Stimulated activated CD4-positive, alpha-beta T cell treated with anti-CD3 and anti-CD28 coated beads, TNF-alpha, amount 100 ng/mL, for 1 hour (primary cell): ENCODE results near the gene RNU4-1.
A peak's percentile ranks its signal among the peaks of the same experiment; 100 is the strongest.

Experiments
- DNase-seq, 3 donors: peaks; one replicate each; pipeline ENCODE4 v3.0.0-alpha.2; 2020; ENCODE audit warnings: low read depth in 3 of 3, low spot score in 1 of 3

The RNU4-1 gene

DNA sequence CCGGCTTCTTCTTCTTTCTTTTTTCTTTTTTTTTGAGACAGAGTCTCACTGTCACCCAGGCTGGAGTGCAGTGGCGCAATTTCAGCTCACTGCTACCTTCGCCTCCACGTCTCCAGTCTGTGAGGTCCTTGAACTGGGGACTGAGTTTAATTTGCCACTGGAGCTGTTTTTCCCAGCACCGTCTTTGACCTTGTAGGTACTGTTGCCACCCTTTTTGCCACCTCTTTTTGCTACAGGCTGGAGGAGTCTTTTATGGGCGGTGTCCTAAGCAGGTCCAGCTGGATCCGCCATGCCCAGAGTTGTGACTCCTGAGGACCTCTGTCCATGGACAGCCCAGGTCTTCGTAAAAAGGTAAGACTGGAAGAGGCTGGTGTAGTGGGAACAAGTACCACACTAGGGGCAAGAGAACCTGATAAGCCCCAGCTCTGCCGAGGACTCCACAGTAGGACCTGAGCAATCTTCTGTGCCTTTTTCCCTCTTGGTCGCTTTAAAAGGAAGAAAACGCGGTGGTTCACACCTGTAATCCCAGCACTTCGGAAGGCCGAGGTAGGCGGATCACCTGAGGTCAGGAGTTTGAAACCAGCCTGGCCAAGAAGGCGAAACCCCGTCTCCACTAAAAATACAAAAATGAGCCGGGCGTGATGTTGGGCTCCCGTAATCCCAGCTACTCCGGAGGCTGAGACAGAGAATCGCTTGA, 2.3 kb downstream of the RNU4-1 start:
- DNase-seq = peak in 1 of 3 donors; percentile 10

DNA sequence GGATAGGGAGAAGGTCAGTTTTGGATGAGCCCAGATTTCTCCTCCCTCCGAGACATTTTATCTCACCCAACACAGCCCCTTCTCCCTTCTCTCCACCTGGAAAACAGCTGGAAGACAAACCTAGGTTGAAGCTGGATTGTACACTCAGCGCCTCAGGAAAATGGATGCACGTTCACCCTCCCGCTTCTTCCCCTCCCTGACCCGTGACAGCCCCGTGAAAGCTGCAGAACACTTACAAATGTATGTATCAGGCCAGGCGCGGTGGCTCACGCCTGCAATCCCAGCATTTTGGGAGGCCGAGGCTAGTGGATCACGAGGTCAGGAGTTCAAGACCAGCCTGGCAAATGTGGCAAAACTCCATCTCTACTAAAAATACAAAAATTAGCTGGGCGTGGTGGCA, 5.5 kb downstream of the RNU4-1 start:
- no peak for DNase-seq

GRCh38 chr12:120286768-120287490, 6.1 kb downstream of the RNU4-1 start:
- DNase-seq = no peak

DNA sequence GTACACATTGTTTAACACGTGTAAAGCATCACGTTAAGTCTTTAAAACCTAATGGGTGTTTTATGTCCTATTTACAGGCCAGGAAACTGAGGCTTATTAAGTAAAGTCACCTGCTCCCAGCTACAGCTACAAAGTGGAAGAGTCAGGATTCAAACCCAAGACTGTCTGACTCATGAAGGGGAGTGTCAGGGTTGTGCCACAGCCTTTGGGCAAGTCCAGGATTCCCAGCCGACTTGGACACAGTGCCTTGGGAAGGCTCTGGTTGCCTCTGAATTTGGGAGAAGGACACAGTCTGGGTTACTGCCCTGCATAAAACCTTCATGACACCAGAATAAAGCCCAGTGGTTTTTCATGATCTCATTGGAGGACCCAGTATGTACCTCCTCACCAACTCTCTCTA, 8.7 kb downstream of the RNU4-1 start:
- DNase-seq = no peak

DNA sequence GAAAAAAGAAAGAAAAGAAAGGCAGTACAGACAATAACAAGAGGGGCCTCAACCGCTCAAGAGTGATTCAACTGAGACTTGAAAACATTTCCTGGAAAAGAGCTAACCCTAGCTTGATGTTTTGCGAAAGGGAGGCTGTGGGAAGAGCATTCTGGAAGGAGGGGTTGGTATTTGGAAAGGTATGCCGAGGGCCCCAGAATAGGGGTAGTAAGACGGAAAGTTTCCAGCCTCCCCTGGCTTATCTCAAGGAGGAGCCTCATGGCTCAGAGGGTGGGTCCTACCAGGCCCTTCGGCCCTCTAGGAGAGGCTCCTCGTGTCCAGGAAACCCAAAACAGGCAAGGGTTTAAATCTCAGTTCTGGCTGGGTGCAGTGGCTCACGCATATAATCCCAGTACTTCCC, 9.7 kb downstream of the RNU4-1 start:
- no peak for DNase-seq

DNA sequence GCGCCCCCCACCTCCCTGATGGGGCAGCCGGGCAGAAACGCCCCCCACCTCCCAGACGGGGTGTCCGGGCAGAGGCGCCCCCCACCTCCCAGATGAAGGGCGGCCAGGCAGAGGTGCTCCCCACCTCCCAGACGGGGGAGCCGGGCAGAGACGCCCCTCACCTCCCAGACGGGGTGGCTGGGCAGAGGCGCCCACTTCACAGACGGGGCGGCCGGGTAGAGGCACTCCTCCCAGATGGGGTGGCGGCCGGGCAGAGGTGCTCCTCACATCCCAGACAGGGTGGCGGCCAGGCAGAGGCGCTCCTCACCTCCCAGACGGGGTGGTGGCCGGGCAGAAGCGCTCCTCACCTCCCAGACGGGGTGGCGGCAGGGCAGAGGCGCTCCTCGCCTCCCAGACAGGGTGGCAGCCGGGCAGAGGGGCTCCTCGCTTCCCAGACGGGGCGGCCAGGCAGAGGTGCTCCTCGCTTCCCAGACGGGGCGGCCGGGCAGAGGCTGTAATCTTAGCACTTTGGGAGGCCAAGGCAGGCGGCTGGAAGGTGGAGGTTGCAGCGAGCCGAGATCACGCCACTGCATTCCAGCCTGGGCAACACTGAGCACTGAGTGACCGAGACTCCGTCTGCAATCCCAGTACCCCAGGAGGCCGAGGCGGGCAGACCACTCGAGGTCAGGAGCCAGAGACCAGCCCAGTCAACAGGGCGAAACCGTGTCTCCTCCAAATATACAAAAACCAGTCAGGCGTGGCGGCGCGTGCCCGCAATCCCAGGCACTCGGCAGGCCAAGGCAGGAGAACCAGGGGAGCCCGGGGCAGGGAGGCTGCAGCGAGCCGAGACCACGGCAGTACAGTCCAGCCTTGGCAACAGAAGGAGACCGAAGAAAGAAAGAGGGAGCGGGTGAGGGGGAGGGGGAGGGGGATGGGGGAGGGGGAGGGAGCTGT, 14.6 kb downstream of the RNU4-1 start:
- no peak for DNase-seq

GRCh38 chr12:120276734-120277133, 16.3 kb downstream of the RNU4-1 start:
- DNase-seq = no peak

- DNase-seq = no peak
These were observed 25.3 kb downstream of the RNU4-1 start for GRCh38 chr12:120267736-120268135.

GRCh38 chr12:120266180-120266870, 26.7 kb downstream of the RNU4-1 start:
- no peak for DNase-seq

GRCh38 chr12:120265473-120266179, 27.4 kb downstream of the RNU4-1 start, which contains the start of gene PXN:
PXN (minus strand) TSS chr12:120265730; CDS start chr12:120265629, 101 bp downstream.
- DNase-seq = peak; percentile 80 to 93 (median 90)

GRCh38 chr12:120264904-120265472, 28.0 kb downstream of the RNU4-1 start:
- no peak for DNase-seq

GRCh38 chr12:120264086-120264903, 28.7 kb downstream of the RNU4-1 start:
- DNase-seq = no peak

DNA sequence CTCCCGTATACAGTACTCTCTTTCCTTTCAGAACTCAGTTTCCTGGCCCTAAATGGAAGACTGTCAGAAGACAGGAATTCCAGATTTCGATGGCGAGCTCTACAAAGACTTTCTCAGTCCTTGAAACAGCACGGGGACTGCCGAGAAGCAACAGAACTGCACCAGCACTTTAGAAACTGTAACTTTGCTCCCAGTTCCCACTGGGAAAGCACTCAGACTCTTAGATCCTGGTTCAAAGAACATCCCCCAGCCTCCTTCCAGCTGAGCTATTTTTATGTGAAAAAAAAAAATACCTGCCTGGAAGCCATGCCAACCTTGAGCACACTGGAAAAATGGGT, 29.3 kb downstream of the RNU4-1 start:
- no peak for DNase-seq

DNA sequence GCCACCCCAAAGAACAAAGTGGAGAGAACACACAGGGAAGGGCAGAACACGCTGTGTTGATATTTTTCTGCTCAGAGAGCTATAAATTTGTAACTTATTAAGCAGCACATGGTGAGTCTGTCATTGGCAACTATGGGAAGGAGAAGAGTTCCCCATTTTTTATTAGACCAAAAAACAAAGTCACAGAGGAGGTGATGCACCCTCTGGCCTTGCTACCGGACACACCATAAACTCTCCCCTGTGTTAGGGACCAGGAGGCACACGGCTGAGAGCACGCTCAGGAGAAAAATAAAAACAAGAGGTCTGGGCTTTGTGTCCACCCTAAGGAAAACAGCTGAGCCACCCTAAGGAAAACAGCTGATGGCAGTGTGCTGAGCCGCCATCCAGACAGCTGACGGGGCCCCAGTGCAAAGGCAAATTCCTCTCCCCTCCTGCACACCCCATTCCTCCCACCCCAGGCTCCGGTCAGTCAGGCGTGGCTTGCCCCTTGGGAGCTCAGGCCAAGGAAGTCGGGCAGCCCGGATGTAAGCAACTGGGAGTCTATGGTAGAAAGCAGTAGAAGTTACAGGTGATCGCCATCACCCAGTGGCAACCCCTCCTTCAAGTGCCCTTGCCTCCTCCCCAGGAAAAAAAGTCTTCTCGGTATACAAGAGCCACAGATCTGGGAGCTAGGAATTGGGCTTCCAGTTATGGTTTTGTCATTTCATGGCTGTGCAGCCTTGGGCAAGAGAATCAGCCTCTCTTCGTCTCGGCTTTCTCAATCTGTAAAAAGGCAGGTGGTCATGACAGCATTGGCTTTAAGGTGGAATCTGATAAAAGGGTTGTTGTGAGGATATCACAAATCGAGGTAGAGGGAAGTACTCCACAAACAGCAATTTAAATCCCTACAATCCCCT, 29.9 kb downstream of the RNU4-1 start:
- DNase-seq = no peak

GRCh38 chr12:120261951-120262851, 30.8 kb downstream of the RNU4-1 start:
- DNase-seq = no peak

DNA sequence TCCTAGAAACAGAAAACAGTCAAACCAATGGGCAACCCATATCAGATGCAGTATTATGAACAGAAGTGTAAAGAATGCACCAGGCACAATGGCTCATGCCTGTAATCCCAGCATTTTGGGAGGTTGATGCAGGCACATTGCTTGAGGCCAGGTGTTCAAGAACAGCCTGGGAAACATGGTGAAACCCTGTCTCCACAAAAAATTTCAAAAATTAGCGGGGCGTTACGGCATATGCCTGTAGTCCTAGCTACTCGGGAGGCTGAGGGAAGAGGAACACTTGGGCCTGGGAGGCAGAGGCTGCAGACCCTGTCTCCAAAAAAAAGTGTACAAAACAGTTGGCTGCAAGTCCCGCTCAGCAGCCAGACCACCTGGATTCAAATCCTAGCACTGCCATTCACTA, 32.4 kb downstream of the RNU4-1 start:
- DNase-seq = no peak
